G401.6 (cell line): ENCODE data around the gene CFAP61.
"Not testable (repeated sequence)": the region's sequence is repeated elsewhere in the genome, so short reads cannot be mapped to it uniquely, and the experiment has no call there.

ENCODE experiments used
- FAIRE-seq: peaks from 2 replicates; lab custom pipeline; 2012; peaks lifted over from hg19 to GRCh38; lab: Jason Lieb, UNC

The CFAP61 gene, protein sequence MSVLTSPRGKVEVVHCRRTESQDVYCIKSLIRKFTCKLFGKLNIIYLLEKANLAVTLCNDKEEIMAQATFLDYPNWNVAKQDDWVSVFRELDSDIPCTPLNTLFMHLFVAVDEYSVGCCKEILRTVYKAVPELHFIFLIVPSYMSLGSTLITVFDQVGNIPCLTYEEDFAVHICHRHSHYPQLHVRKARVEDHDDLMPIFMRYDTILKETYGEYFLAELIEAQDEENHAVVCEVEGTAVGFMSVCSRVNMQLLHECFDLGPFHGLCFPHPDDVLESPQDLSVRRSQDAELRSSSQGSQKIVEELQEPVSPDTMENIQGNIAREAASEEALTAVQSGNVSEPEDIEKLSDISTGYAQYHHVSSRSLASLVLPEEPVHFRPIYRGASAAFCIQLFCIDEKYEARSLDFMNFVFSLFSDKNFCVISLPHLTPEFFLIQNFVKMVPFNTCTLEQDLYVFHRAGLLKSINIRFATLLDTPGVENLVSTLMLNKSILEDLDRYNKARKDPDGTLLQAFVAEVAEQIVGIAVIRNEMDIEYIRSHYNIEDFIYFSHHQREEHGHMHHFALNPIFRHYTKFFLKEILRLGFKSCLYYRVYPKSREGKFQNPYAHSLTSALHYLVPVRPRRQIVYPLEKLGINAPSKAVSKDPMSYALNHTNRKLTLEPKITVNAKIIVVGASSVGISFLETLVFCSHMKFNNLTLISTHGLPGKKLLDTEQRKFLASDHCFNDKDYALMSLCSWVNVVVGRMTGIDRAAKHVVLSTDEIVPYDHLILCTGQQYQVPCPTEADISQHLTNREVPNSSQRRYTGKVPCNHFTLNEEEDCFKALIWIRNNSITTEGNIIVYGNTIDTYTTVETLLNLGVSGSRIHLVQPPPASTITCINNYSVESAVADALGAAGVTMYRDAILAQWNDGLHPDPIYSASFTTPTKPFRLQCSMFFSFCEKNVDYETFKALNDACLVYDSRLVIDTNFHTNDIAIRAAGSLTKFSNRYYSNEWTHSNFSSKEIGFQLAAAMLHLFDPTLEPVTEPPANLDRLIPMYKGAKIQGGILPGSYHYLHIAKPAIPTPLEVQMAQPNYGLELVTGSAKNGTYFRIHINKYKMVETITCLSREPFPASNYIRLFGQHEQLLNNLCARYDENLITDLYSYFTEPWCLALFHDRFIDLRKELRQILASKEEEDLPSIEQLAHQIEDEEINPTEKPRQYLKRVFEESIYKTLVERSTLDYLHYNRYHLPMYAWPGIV

DNA sequence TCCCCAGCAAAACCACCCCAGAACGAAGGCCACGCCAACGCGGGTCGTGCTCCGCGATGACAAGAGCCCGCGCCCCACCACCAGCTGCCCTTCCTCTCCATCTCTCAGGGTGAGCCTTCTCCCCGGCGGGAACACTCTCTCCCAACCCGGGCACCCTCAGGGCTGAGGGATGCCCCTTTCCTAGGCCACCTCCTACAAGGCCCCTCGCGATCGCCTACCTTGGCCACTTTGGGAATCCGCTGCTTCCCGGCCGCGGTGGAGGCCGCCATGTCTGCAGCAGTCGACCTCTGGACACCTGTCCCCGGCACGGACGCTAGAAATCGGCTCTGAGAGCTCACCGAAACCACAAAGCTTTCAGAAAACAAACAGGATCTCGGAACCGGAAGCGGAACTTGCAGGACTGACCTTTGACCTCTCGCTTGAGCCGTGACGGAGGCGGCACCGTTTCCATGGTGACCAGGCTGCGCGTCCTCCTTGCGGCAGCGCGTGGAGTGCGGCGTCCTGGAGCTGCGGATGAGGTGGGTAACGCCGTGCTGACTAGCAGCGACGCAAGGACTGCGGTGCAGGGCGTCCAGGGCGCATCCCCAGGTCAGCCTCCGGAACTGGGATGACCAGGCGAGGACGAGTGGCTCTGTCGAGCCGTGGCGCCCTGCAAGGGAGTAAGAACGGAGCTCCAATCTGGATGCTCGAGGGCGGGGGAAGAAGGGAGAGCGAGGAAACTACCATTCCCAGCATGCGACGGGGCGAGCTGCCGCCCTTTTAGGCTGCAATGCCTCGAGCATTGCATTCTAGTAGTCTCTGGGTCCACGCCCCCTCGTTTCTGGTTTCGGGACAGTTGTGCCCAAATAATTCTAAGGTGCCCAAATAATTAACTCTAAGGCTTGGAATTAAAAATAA, at the start of gene CFAP61, which contains the start of gene CRNKL1:
Gene CFAP61 (plus strand): TSS at position 459 of the 897 bp plus-strand sequence. CDS start 4,122 bp downstream, outside the sequence.
Gene CRNKL1 (minus strand): TSS at position 393 of the 897 bp plus-strand sequence. CDS start 124 bp downstream, at position 269.
- peak; percentile 94 for FAIRE-seq

DNA sequence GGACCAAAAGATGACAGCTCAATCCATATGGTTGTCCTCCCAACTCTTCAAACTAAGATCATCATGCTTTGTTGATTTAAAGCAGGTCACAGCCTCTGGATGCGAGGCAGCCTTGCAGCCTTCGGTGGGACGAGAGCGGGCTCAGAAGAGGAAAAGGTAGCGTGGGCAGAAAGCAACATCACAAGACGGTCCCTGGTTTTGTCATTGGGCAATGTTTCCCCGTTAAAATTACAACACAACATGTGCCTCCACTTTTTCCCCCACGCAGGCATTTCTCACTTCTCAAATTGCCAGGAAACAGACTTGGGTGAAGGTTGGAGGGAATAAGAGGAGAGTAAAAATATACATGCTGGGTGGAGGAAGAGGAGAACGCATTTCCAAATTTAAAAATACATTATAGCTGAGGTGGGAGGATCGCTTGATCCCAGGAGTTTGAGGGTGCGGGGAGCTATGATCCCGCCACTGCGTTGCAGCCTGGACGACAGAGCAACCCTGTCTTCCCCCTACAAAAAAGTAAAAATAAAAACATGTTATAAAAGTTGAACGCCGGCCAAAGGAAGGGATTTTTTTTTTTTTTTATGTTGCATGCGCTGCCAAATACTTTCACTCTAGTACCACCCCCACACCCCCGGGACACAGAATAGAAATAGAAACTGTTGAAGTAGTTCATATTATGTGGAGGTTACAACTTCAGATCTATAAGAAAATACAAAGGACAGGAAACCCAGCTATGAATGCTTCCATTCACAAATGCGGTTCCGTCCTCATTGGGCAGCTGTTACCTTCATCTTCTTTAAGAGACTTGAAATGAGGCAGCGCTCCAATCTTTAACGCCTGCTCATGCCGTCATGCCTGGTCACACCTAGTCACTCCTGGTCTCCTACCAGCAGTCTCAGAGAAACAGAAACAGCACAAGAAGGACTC, 49.0 kb upstream of the CFAP61 start:
- FAIRE-seq: no peak

DNA sequence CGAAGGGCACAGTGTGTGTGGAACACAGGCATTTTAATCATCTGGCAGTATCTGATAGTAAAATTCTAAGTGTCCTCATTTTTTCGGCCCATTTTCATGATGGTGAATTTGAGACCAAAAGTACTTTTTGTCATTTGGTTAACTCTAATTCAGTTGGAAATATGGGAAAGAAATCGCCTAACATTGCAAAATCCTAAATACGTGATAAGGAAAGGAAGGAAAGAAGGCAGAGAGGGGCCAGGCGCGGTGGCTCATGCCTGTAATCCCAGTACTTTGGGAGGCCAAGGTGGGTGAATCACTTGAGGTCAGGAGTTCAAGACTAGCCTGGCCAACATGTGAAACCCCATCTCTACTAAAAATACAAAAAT, 48.4 kb upstream of the CFAP61 start:
- not testable (repeated sequence) for FAIRE-seq

DNA sequence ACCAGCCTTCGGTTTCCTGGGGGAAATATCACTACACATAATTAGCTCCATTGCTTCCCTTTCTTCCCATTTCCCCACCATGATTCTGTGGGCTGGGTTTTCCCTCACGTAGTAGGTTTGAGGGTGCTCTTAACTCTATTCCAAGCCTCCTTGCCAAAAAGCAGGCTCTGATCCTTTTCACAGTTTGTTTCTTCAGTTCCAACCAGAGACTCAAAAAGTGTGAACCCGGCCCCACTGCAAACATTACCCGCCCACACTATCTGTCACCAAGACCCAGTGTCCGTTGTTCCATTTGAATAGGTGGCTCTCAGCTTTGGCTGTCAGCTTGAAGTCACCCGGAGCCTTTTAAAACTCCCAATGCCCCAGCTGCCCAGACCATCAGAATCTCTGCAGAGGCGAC, 47.0 kb upstream of the CFAP61 start:
- no peak for FAIRE-seq

DNA sequence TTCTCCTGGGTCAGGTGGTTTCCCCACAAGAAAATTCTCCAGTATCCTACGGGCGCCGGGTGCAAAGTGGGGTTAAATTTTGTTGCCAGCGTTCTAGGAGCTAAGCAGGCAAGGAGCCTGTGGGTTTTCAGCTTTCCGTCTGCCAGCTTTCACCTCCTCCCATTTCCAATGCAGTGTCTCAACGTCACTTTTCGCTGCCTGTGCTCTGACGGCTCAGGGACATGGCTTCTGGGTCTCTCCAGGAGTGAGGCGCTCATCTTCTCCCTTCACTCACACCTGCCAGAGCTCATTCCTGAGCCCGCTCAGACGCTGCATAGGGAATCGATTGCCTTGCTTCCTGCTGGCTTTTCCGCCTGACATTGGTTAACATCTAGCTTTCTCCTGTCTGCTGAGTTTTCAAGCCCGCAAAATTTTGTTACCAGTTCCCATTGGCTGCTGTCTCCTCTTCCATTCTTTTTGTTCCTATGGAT, 42.5 kb upstream of the CFAP61 start:
- FAIRE-seq: no peak

DNA sequence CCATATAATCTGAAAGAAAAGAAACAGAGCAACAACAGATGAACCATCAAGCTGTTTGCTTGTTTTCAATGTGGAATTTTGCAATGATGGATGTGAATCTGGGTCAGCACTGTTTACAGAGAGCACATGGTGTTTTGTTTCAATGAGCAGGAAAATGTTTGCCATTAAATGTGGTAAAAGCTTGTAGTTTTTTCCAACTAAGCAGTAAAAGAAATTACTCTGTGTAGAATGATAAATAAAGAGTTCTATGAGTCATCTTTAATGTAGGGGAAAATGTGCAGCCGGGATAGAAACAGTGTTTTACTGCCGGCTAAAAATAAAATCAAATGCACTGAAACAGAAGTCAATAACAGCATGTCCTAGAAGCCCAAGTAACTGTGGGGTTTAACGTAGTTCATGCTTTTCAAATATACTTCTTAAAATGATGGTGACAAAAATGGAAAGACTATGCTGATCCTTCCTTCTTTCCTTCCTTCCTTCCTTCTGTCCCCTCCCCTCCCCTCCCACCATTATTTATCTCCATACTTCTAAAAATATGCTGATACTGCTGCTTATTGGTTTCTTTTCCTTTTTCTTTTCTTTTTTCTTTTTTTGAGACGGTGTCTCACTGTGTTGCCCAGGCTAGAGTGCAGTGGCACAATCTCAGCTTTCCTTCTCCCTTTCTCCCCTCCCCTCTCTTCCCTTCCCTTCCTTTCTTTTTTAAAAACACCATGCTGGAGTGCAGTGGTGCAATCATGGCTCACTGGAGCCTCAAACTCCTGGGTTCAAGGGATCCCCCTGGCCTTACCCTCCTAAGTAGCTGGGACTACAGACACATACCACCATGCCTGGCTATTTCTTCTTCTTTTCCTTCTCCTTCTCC, 41.5 kb upstream of the CFAP61 start:
- peak; percentile 8 for FAIRE-seq

DNA sequence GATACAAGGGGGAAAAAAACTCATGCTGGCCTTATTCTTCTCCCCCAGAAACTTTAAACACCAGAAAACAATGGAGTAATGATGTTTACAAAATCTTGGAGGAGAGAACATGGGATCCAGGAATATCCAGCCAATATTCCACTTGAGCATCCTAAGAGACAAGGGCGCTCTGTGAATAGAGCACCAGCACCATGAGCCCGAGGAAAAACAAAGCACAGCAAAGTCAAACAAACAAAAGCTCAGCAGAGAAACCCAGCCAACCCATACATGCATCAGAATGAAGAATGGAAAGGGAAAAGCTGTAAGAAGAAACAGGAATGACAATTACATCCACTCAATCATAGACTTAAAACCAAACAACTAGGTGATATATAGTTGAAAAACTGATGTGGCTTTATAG, 39.8 kb upstream of the CFAP61 start:
- no peak for FAIRE-seq

DNA sequence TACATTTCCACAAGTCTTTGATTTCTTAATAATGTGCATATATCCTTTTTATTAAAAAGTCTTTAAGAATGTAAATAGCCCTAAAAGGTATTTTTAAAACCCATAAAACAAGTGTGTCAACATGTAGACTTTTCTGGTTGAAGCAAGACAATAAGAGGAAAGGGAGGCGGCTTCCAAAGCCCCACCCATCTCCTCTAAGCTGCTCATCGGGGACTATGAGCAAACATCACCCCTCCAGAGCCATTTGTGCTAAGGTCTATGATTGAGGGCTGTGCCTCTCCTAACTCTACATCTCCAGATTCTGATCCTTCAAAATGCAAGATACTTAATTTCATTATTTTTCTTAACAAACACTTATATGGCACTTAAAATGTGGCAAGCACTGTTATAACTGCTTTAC, 37.7 kb upstream of the CFAP61 start:
- FAIRE-seq: no peak

DNA sequence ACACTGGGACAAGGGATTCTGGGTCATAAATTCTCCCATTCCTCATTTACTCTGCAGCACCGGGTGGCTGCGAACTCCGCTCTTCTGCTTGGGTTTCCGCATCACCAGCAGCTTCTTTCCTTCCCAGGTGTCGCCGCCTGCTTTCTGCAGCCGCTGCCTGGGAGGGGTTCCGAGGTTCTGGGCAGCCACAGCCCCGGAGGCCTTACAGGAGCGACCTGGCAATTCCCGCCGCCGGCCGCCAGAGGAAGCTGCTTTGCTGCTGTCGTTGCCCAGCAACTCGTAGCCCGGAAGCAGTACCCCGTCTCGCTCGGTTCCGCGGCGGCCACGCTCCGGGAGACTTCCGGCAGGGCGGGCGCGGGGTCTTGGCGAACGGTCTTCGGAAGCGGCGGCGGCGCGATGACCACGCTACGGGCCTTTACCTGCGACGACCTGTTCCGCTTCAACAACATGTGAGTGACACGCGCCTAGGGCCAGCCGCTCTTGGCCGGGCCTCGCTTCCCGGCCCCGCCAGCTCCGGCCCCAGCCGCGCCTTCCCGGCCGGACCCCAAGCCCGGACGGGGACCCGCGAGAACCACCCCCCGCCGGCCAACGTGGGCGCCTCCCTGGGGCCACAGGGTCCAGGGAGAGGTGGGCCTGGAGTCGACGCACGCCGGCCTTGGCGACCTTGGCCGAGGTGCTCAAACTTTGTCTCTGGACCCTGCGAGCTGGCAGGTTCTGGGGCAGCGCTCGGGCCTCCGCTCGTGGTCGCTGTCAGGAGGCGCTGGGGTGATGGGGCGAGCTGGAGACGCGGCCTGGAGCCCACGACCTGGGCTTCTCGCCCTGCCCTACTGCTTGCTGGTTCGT, 35.1 kb upstream of the CFAP61 start, which contains the start of gene NAA20:
Gene NAA20 (plus strand): TSS at position 362 of the 843 bp plus-strand sequence. CDS start 35 bp downstream, at position 397.
- FAIRE-seq: peak; percentile 74

DNA sequence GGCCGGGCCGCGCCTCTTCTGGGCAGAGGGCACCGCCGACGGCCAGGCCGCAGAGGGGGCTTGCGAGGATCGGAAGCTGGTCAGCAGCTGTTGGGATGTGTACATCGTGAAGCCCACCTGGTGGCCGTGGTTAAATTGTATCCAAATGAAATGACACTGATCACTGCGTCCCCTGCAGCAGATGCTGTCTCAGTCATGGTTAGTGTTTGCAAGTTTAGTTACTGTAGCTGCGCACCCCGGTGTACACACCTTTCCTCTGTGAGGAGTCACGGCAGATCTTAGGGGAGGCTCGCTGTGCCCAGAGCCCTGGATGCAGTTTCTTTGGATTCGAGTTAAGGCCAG, 34.5 kb upstream of the CFAP61 start:
- no peak for FAIRE-seq

DNA sequence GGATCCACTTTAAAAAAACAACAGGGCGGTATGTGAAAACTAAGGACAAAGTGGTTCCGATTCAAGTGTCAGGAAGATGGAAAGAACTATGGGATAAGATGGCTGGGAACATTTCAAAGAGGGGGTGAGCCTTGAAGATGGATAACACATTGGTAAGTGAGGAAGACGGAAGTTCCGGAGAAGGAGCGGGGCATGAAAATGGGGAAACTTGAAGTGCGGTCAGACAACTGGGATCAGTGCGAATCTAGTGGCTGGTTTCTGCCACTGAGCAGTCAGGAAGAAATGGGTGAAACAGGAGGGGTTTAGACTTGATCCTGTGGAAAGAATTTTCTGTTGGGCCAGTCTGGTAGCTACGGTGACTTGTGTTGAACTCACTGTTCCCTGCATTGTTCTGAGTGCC, 34.0 kb upstream of the CFAP61 start:
- no peak for FAIRE-seq

DNA sequence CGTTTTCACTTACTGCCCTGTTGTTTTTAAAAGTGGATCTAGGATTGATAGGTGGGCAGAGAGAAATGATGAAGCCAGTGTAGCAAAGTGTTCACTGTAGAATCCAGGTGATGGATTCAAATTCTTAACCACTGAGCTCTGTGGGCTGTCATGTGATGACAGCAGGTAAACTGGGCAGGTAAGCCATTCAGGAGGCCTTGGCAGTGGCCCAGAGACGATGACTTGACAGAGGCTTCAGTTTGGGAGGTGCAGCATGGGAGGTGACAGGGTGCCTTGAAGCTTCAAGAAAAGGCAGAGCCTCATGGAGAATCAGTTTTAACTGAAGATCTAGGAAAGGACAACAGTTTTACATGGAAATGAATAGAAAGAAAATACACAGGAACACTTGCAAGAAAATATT, 33.2 kb upstream of the CFAP61 start:
- no peak for FAIRE-seq

DNA sequence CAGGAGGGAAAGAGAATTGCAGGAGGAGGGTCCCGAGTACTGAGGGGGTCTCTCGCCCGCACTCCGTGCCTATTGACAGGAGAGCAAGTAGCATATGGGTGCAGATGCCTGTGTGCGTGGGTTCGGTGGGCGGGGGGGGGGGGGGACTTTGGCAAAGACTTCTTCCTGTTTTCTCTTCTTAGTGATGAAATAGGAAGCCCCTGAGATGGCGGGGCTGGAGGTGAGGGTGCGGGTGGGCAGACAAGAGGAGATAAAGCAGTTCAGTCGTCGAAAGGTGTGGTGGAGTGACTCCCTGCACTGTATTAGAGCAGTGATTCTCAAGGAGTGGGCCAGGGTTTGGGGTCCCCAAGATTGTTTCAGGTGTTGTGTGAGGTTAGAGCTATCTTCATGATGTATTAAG, 31.4 kb upstream of the CFAP61 start:
- FAIRE-seq: no peak

DNA sequence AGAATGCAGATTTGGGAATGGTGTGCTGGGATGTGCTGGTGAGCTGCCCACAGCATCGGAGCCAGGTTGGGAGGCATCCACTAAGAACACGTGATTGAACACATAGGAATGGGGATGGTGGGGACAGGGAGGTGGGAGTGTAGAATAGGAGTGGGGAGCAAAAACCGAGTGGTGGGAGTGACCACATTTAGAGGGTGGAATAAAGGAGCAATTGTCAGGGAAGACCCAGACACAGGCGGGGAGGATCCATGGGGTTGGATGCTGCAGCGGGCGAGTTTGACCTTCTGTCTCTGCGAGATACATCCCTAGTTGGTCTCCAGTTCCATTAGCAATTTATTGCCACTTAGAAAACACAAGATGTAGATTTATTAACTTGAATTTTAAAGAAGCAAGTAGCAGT, 30.5 kb upstream of the CFAP61 start:
- FAIRE-seq: no peak

DNA sequence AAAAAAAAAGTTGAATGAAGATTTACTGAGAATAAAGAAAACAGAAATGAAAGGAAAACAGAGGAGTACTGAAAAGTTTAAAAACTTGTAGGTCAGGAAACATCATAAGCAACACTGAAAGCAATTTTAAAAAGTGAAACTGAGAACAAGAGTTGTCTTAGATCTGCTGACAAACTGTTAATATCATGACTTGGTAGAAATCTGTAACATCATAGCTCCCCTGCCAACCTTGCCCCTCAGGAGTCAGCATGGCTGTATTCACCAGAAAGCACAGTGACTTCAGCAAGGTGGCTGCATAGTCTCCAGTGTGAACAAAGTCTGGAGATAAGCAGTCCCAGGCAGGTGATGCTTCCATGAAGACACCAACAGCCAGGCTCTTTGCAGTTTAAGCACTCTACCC, 29.8 kb upstream of the CFAP61 start:
- FAIRE-seq: no peak

DNA sequence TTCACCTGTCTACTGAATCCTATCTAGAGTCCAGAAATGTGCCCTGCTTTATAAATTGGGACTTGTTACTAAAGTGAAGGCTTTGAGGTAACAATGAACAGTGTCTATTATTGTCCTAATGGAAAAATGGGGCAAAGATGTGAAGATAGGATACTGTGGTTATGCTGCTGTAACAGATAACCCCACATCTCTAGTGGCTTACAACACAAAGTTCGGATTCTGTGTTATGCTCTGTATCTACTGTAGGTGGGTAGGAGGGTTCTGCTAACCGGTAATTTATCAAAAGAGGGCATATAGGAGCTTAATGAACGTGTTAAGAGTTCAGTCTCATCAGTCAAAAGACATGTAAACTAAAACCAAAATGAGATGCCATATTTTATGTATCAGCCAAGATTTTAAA, 28.9 kb upstream of the CFAP61 start:
- FAIRE-seq: no peak

DNA sequence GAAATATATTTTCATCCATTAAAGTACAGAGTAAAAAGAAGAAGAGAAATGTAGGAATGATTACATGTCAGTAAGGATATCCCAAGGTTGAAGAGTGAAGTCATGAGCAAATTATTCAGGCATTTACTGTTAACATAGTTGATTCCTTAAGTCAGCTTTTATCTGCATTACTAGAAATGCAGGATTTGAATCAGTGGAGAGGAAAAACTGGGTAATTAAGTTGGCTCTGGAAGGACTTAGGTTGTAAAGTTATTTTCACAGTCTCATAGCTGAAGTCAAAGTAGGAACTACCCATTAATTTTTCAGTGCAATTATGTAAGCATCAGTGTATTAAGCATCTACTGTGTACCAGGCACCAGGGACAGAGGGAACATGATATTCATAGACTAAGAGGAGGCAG, 27.4 kb upstream of the CFAP61 start:
- no peak for FAIRE-seq

DNA sequence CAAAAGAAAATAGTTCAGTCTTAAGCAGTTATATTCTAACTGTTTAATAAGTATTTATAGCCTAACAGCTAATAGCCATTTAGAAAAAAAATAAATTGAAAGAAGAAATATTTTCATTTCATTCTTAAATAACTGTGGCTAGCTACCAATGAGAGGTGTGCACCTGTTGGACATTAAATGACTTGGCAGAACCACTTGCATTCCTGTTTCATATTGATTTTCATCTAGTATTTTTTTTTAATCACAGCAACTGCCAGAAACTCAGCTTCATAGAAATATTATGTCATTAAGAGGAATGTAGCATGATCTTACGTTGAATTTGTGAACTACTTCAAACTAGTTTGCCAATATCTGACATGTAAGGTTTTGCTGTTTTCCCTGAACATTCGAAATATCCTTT, 25.0 kb upstream of the CFAP61 start:
- no peak for FAIRE-seq
